ENCODE data around the gene PHACTR2.
"Not testable (repeated sequence)": the region's sequence is repeated elsewhere in the genome, so short reads cannot be mapped to it uniquely, and the experiment has no call there.

The PHACTR2 gene

GRCh38 chr6:143844006-143844405 is 166.2 kb downstream of the PHACTR2 start:
- peak overlapping the region; percentile 97 for H3K27ac Mint-ChIP-seq
- H3K36me3 Mint-ChIP-seq, result peaks cover 17% of the 10 kb centered on the region
- no peaks in the 10 kb centered on the region for H3K27me3 Mint-ChIP-seq
- no peaks in the 10 kb centered on the region for H3K9me3 Mint-ChIP-seq (ENCODE audit: low read depth)
- H3K4me1 Mint-ChIP-seq (ENCODE audit: low read depth), result peaks cover 40% of the 10 kb centered on the region
- H3K4me3 Mint-ChIP-seq, result peak overlapping the region; percentile 96

DNA sequence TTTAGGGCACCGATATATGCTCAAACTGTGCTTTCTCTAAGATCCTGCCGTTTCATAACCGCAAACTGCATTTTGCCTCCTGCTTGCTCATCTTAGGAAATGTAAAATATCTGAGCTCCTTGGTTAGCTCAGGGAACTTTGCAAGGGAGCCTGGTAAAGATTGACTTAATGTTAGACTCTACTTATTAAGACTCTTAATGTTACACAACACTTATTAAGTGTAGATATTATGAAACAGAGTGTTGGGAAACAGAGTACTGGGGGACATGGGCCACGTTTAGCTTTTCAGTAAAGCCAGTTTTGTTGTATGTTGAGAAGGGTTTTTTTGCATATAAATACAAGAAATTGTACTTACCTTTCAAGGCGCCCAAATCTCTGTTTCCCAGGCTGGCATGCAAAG is 167.3 kb downstream of the PHACTR2 start:
- Mint-ChIP-seq H3K4me3 (peak overlapping the region; percentile 96), H3K36me3 (peaks cover 27% of the 10 kb centered on the region), H3K27ac (no peak overlapping the region), H3K4me1 (ENCODE audit: low read depth) (peaks cover 50% of the 10 kb centered on the region), H3K27me3 (no peaks in the 10 kb centered on the region), H3K9me3 (ENCODE audit: low read depth) (no peaks in the 10 kb centered on the region)

DNA sequence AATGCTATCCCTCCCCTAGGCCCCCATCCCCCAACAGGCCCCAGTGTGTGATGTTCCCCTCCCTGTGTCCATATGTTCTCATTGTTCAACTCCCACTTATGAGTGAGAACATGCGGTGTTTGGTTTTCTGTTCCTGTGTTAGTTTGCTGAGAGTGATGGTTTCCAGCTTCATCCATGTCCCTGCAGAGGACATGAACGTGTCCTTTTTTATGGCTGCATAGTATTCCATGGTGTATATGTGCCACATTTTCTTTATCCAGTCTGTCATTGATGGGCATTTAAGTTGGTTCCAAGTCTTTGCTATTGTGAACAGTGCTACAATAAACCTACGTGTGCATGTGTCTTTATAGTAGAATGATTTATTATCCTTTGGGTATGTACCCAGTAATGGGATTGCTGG is 173.9 kb downstream of the PHACTR2 start:
- not testable (repeated sequence) for H3K27me3 Mint-ChIP-seq; H3K4me3 Mint-ChIP-seq; H3K27ac Mint-ChIP-seq; H3K9me3 Mint-ChIP-seq (ENCODE audit: low read depth)
- Mint-ChIP-seq H3K4me1 (ENCODE audit: low read depth) (peaks cover 51% of the 10 kb centered on the region), H3K36me3 (peaks cover 73% of the 10 kb centered on the region)

DNA sequence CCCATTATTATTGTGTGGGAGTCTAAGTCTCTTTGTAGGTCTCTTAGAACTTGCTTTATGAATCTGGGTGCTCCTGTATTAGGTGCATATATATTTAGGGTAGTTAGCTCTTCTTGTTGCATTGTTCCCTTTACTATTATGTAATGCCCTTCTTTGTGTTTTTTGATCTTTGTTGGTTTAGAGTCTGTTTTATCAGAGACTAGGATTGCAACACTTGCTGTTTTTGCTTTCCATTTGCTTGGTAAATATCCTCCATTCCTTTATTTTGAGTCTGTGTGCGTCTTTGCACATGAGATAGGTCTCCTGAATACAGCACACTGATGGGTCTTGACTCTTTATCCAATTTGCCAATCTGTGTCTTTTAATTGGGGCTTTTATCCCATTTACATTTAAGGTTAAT is 177.3 kb downstream of the PHACTR2 start:
- H3K27ac Mint-ChIP-seq; H3K4me3 Mint-ChIP-seq; H3K9me3 Mint-ChIP-seq (ENCODE audit: low read depth); H3K27me3 Mint-ChIP-seq: not testable (repeated sequence)
- Mint-ChIP-seq H3K4me1 (ENCODE audit: low read depth) (peaks cover 41% of the 10 kb centered on the region), H3K36me3 (peaks cover 63% of the 10 kb centered on the region)

- Mint-ChIP-seq H3K4me1 (ENCODE audit: low read depth) (peaks cover 34% of the 10 kb centered on the region), H3K36me3 (peaks cover 52% of the 10 kb centered on the region)
- H3K27ac Mint-ChIP-seq; H3K4me3 Mint-ChIP-seq; H3K9me3 Mint-ChIP-seq (ENCODE audit: low read depth); H3K27me3 Mint-ChIP-seq: not testable (repeated sequence)
Observed at GRCh38 chr6:143856762-143857161, 179.0 kb downstream of the PHACTR2 start.

DNA sequence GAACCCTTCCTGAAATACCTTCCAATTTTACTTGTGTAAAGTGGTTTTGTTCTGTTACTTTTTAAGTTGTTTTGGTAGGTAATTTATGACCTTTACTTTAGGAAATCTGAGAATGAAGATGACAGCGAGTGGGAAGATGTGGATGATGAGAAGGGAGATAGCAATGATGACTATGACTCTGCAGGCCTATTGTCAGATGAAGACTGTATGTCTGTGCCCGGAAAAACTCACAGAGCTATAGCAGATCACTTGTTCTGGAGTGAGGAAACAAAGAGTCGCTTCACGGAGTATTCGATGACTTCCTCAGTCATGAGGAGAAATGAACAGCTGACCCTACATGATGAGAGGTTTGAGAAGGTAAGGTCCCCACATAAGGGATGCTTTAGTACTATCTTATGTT is 179.9 kb downstream of the PHACTR2 start:
- Mint-ChIP-seq H3K36me3 (peaks cover 43% of the 10 kb centered on the region), H3K4me3 (no peak overlapping the region), H3K27ac (no peak overlapping the region), H3K27me3 (no peaks in the 10 kb centered on the region), H3K9me3 (ENCODE audit: low read depth) (peaks cover 8% of the 10 kb centered on the region), H3K4me1 (ENCODE audit: low read depth) (peaks cover 25% of the 10 kb centered on the region)

GRCh38 chr6:143859891-143860660 is 182.3 kb downstream of the PHACTR2 start:
- no peaks in the 10 kb centered on the region for H3K27me3 Mint-ChIP-seq
- no peak overlapping the region for H3K27ac Mint-ChIP-seq
- peaks cover 8% of the 10 kb centered on the region for H3K9me3 Mint-ChIP-seq (ENCODE audit: low read depth)
- H3K4me3 Mint-ChIP-seq, result no peak overlapping the region
- peaks cover 10% of the 10 kb centered on the region for H3K4me1 Mint-ChIP-seq (ENCODE audit: low read depth)
- H3K36me3 Mint-ChIP-seq, result peaks cover 33% of the 10 kb centered on the region

- Mint-ChIP-seq H3K36me3 (peaks cover 24% of the 10 kb centered on the region), H3K4me1 (ENCODE audit: low read depth) (no peaks in the 10 kb centered on the region), H3K4me3 (no peak overlapping the region), H3K27me3 (no peaks in the 10 kb centered on the region), H3K9me3 (ENCODE audit: low read depth) (peaks cover 4% of the 10 kb centered on the region), H3K27ac (no peak overlapping the region)
Observed at GRCh38 chr6:143863771-143864170, 186.0 kb downstream of the PHACTR2 start.

- H3K36me3 Mint-ChIP-seq, result peaks cover 27% of the 10 kb centered on the region
- peaks cover 5% of the 10 kb centered on the region for H3K9me3 Mint-ChIP-seq (ENCODE audit: low read depth)
- H3K27ac Mint-ChIP-seq, result no peak within 1 kb of the TSS
Observed at GRCh38 chr6:143864234-143864633, 186.5 kb downstream of the PHACTR2 start, which contains the start of gene ZC2HC1B. Gene ZC2HC1B (plus strand): TSS chr6:143864474. CDS start chr6:143864540, 66 bp downstream.

GRCh38 chr6:143867236-143867635 is 189.5 kb downstream of the PHACTR2 start:
- Mint-ChIP-seq H3K36me3 (peaks cover 23% of the 10 kb centered on the region), H3K4me3 (no peak overlapping the region), H3K9me3 (ENCODE audit: low read depth) (peaks cover 5% of the 10 kb centered on the region), H3K27me3 (no peaks in the 10 kb centered on the region), H3K4me1 (ENCODE audit: low read depth) (no peaks in the 10 kb centered on the region), H3K27ac (no peak overlapping the region)

More at GRCh38 chr6:143864234-143864633, 186.5 kb downstream of the PHACTR2 start, which contains the start of gene ZC2HC1B:
- Mint-ChIP-seq H3K4me1 (ENCODE audit: low read depth) (no peaks in the 10 kb centered on the region), H3K4me3 (no peak within 1 kb of the TSS), H3K27me3 (no peaks in the 10 kb centered on the region)

- not testable (repeated sequence) for H3K4me1 Mint-ChIP-seq (ENCODE audit: low read depth); H3K27ac Mint-ChIP-seq; H3K9me3 Mint-ChIP-seq (ENCODE audit: low read depth); H3K27me3 Mint-ChIP-seq; H3K4me3 Mint-ChIP-seq
- peaks cover 23% of the 10 kb centered on the region for H3K36me3 Mint-ChIP-seq
Observed at GRCh38 chr6:143868808-143869207, 191.0 kb downstream of the PHACTR2 start.

- Mint-ChIP-seq H3K9me3 (ENCODE audit: low read depth) (peaks cover 14% of the 10 kb centered on the region), H3K36me3 (peaks cover 13% of the 10 kb centered on the region)
- not testable (repeated sequence) for H3K27me3 Mint-ChIP-seq; H3K4me3 Mint-ChIP-seq; H3K27ac Mint-ChIP-seq; H3K4me1 Mint-ChIP-seq (ENCODE audit: low read depth)
Observed at GRCh38 chr6:143871202-143871730, 193.5 kb downstream of the PHACTR2 start.

DNA sequence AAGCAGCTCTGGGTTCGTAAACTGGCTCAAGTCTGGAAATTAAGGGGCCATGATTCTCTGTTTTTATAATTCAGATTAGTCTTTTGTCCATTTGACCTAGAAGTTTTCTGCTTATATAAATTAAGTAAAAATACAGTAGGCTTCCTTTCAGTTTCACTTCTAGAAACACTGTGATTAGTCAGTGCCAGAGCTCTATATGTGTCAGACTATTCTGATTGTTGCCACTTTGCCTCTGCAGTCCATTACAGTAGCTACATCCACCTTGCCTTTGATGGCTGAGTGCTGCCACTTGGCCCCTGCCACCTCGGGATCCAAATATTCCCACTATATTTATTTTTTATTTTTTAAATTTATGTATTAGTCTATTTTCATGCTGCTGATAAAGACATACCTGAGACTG is 194.4 kb downstream of the PHACTR2 start:
- Mint-ChIP-seq H3K27ac (no peak overlapping the region), H3K36me3 (peaks cover 13% of the 10 kb centered on the region), H3K27me3 (no peaks in the 10 kb centered on the region), H3K4me3 (no peak overlapping the region), H3K9me3 (ENCODE audit: low read depth) (peaks cover 14% of the 10 kb centered on the region), H3K4me1 (ENCODE audit: low read depth) (no peaks in the 10 kb centered on the region)

DNA sequence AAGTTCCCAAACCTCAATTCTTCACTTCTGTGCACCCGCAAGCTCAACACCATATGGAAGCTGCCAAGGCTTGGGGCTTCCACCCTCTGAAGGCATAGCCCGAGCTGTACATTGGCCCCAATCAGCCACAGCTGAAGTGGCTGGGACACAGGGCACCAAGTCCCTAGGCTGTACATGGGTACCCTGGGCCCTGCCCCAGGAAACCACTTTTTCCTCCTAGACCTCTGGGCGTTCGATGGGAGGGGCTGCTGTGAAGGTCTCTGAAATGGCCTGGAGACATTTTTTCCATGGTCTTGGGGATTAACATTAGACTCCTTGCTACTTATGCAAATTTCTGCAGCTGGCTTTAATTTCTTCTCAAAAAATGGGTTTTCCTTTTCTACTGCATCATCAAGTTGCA is 195.8 kb downstream of the PHACTR2 start:
- H3K27ac Mint-ChIP-seq, result peak overlapping the region; percentile 10
- not testable (repeated sequence) for H3K4me1 Mint-ChIP-seq (ENCODE audit: low read depth); H3K27me3 Mint-ChIP-seq; H3K4me3 Mint-ChIP-seq
- peaks cover 21% of the 10 kb centered on the region for H3K9me3 Mint-ChIP-seq (ENCODE audit: low read depth)
- peaks cover 13% of the 10 kb centered on the region for H3K36me3 Mint-ChIP-seq

DNA sequence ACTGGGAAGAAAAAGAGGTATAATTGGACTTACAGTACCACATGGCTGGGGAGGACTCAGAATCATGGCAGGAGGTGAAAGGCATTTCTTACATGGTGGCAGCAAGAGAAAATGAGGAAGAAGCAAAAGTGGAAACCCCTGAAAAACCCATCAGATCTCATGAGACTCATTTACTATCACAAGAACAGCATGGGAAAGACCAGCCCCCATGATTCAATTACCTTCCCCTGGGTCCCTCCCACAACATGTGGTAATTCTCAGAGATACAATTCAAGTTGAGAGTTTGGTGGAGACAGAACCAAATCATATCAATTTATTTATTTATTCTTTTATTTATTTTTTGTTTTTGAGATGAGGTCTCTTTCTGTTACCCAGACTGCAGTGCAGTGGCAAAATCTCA is 196.7 kb downstream of the PHACTR2 start:
- not testable (repeated sequence) for H3K36me3 Mint-ChIP-seq; H3K4me3 Mint-ChIP-seq; H3K4me1 Mint-ChIP-seq (ENCODE audit: low read depth); H3K27me3 Mint-ChIP-seq; H3K27ac Mint-ChIP-seq
- peaks cover 21% of the 10 kb centered on the region for H3K9me3 Mint-ChIP-seq (ENCODE audit: low read depth)

Data from activated naive CD8-positive, alpha-beta T cell (primary cell).